NT2/D1 (cell line): Measurements from ENCODE around the gene ELL3.
A peak's percentile ranks its signal among the peaks of the same experiment; 100 is the strongest.
"Not testable (repeated sequence)": the region's sequence is repeated elsewhere in the genome, so short reads cannot be mapped to it uniquely, and the experiment has no call there.

Experiments
- DNase-seq: peaks from one replicate; pipeline ENCODE4 v3.0.0-alpha.2; 2011; ENCODE audit warnings: low read depth, low spot score
- H3K27me3 ChIP-seq: 2 replicates; pipeline ENCODE4 v1.6.0; 2011; ENCODE audit warnings: mild to moderate bottlenecking; ENCODE audit not compliant: insufficient read length, insufficient read depth
- H3K36me3 ChIP-seq: 2 replicates; pipeline ENCODE4 v1.6.1; 2011; ENCODE audit warnings: mild to moderate bottlenecking, low read length, mixed read lengths; ENCODE audit not compliant: insufficient read depth, insufficient read length
- H3K4me1 ChIP-seq: 2 replicates; pipeline ENCODE4 v1.5.1; 2011; ENCODE audit not compliant: insufficient read depth, insufficient read length
- H3K4me3 ChIP-seq: 2 replicates; pipeline ENCODE4 v1.5.1; 2011; ENCODE audit warnings: low read depth; ENCODE audit not compliant: insufficient read length
- H3K9ac ChIP-seq: 2 replicates; pipeline ENCODE4 v1.6.0; 2011; ENCODE audit warnings: low read depth; ENCODE audit not compliant: insufficient read length
- H3K9me3 ChIP-seq: 2 replicates; pipeline ENCODE4 v1.5.1; 2011; ENCODE audit warnings: mild to moderate bottlenecking, low read length; ENCODE audit not compliant: insufficient read depth
- SUZ12 ChIP-seq: IDR thresholded peaks from 2 replicates; pipeline ENCODE4 v1.6.1; 2011; ENCODE audit not compliant: insufficient read length, insufficient read depth; ENCODE audit errors: extremely low read depth
- YY1 ChIP-seq: IDR thresholded peaks from 2 replicates; pipeline ENCODE4 v1.6.1; 2011; ENCODE audit not compliant: insufficient read length, insufficient read depth
- ZNF274 ChIP-seq: IDR thresholded peaks from 2 replicates; pipeline ENCODE4 v1.6.1; 2011; ENCODE audit warnings: mild to moderate bottlenecking, low read depth, low read length

The ELL3 gene

GRCh38 chr15:43776718-43777266 lies at the start of gene ELL3:
Gene ELL3 (minus strand): TSS chr15:43776966. CDS start chr15:43776901, 65 bp downstream.
- Histone ChIP-seq H3K27me3 (no peaks in the 10 kb centered on the region), H3K4me1 (peaks cover 8% of the 10 kb centered on the region), H3K36me3 (peaks cover 25% of the 10 kb centered on the region), H3K9ac (peak within 1 kb of the TSS; percentile 80), H3K4me3 (peak within 1 kb of the TSS; percentile 67), H3K9me3 (no peaks in the 10 kb centered on the region)
- no peak for TF ChIP-seq ZNF274
- no peak for TF ChIP-seq SUZ12
- no peak for TF ChIP-seq YY1
- peak; percentile 30 for DNase-seq

GRCh38 chr15:43826029-43826507 lies 49.3 kb upstream of the ELL3 start:
- Histone ChIP-seq H3K4me1 (no peaks in the 10 kb centered on the region), H3K36me3 (peaks cover 8% of the 10 kb centered on the region), H3K9me3 (peaks cover 9% of the 10 kb centered on the region; the same call in 1 of the 2 replicates), H3K9ac (no peak overlapping the region), H3K4me3 (no peak overlapping the region), H3K27me3 (no peaks in the 10 kb centered on the region)
- TF ChIP-seq ZNF274: no peak
- TF ChIP-seq SUZ12: no peak
- TF ChIP-seq YY1: no peak
- no peak for DNase-seq

GRCh38 chr15:43825305-43825704 lies 48.5 kb upstream of the ELL3 start:
- not testable (repeated sequence) for DNase-seq, H3K4me1 ChIP-seq, H3K4me3 ChIP-seq, H3K9ac ChIP-seq, H3K27me3 ChIP-seq, H3K9me3 ChIP-seq
- H3K36me3 ChIP-seq: peaks cover 13% of the 10 kb centered on the region

- peak within 1 kb of the TSS; percentile 75 for H3K4me3 ChIP-seq
- H3K27me3 ChIP-seq: no peaks in the 10 kb centered on the region
- H3K9ac ChIP-seq: peak within 1 kb of the TSS; percentile 74
- no peak for TF ChIP-seq ZNF274
- TF ChIP-seq YY1: no peak
- TF ChIP-seq SUZ12: no peak
- H3K4me1 ChIP-seq: no peaks in the 10 kb centered on the region
- H3K36me3 ChIP-seq: peaks cover 13% of the 10 kb centered on the region
- peaks cover 9% of the 10 kb centered on the region; the same call in 1 of the 2 replicates for H3K9me3 ChIP-seq
- peak; percentile 71 for DNase-seq
Observed at GRCh38 chr15:43824302-43825246, 47.8 kb upstream of the ELL3 start, which contains the start of gene MFAP1. Gene MFAP1 (minus strand): TSS chr15:43824690. CDS start chr15:43824569, 121 bp downstream.

- Histone ChIP-seq H3K27me3 (no peaks in the 10 kb centered on the region), H3K9me3 (peaks cover 9% of the 10 kb centered on the region; the same call in 1 of the 2 replicates), H3K9ac (no peak overlapping the region), H3K36me3 (peaks cover 28% of the 10 kb centered on the region), H3K4me1 (no peaks in the 10 kb centered on the region), H3K4me3 (no peak overlapping the region)
- no peak for DNase-seq
- TF ChIP-seq ZNF274 (no peak), SUZ12 (no peak), YY1 (no peak)
Observed at GRCh38 chr15:43821505-43821904, 44.7 kb upstream of the ELL3 start.

GRCh38 chr15:43815064-43815463 lies 38.3 kb upstream of the ELL3 start:
- peaks cover 64% of the 10 kb centered on the region for H3K36me3 ChIP-seq
- not testable (repeated sequence) for H3K4me1 ChIP-seq, H3K9me3 ChIP-seq, DNase-seq, H3K4me3 ChIP-seq, H3K9ac ChIP-seq, H3K27me3 ChIP-seq

- no peak for TF ChIP-seq ZNF274
- no peak for TF ChIP-seq SUZ12
- TF ChIP-seq YY1: no peak
- Histone ChIP-seq H3K4me3 (no peak overlapping the region), H3K9ac (no peak overlapping the region), H3K9me3 (no peaks in the 10 kb centered on the region), H3K27me3 (no peaks in the 10 kb centered on the region), H3K36me3 (peaks cover 82% of the 10 kb centered on the region), H3K4me1 (no peaks in the 10 kb centered on the region)
- no peak for DNase-seq
Observed at GRCh38 chr15:43808960-43809678, 32.4 kb upstream of the ELL3 start.
